MM.1S (cell line): Measurements from ENCODE around the gene EVX2.

ENCODE experiments used
- CTCF ChIP-seq: fragments of 300-600 bp; sonication (generic); IDR thresholded peaks from 2 replicates; pipeline ENCODE4 v1.5.1; 2016; ENCODE audit warnings: antibody characterized with exemption, low read length, mixed read lengths
- EZH2phosphoT487 ChIP-seq: fragments of 300-600 bp; sonication (generic); IDR thresholded peaks from 2 replicates; pipeline ENCODE4 v1.6.1; 2018; ENCODE audit warnings: antibody characterized with exemption, low read length

GRCh38 chr2:176114120-176114929, 30.6 kb upstream of the EVX2 start:
- TF ChIP-seq EZH2phosphoT487 (no peak), CTCF (no peak)
